Panc1 (cell line): ENCODE data around the gene SRGAP3. TPM values are rescaled to one million over a fixed set of nuclear protein-coding genes. Genes with fewer than 3 reads are reported as not detected.

Experiments used
- ATAC-seq: fragments of 200-7000 bp; cut with Tn5 transposase; 2 replicates; pipeline ENCODE4 v1.9.1; 2020; ENCODE audit warnings: mild to moderate bottlenecking, moderate library complexity
- BruUV-seq: library from RNA; stranded (reverse); fragments of 400-500 nt; replicated peaks from 2 replicates; lab custom pipeline; 2021; lab: Mats Ljungman, UMichigan
- CTCF ChIA-PET: fragments of 300-600 bp; sonication (Branson Sonifier 250); formaldehyde crosslinking; loops from one replicate; lab custom pipeline; 2022; ENCODE audit warnings: antibody characterized with exemption; lab: Charles Lee
- POLR2A ChIA-PET: fragments of 300-600 bp; sonication (Branson Sonifier 250); formaldehyde crosslinking; loops from one replicate; lab custom pipeline; 2022; ENCODE audit warnings: antibody characterized with exemption; lab: Charles Lee
- DNase-seq: peaks from one replicate; pipeline ENCODE4 v3.0.0-alpha.2; 2010; ENCODE audit warnings: low read depth, low spot score
- H3K27ac ChIP-seq: 2 replicates; pipeline ENCODE4 v1.5.1; 2011; ENCODE audit warnings: mild to moderate bottlenecking, low read length, inconsistent platforms
- H3K27me3 ChIP-seq: fragments of 200-500 bp; sonication (Bioruptor generic); 2 replicates; pipeline ENCODE4 v1.6.0; 2014; ENCODE audit warnings: low read length, inconsistent platforms; ENCODE audit not compliant: control insufficient read depth, insufficient read depth
- H3K36me3 ChIP-seq: fragments of 200-500 bp; sonication (Bioruptor generic); 2 replicates; pipeline ENCODE4 v1.5.1; 2014; ENCODE audit warnings: inconsistent platforms, mild to moderate bottlenecking, low read length, moderate library complexity; ENCODE audit not compliant: control insufficient read depth, insufficient read depth
- H3K4me1 ChIP-seq: 2 replicates; pipeline ENCODE4 v1.5.1; 2011; ENCODE audit warnings: inconsistent platforms, mild to moderate bottlenecking, low read length, moderate library complexity; ENCODE audit not compliant: control insufficient read depth, insufficient read depth
- H3K4me3 ChIP-seq, 2 experiments: 2 replicates each; pipeline ENCODE4 v1.5.1; 2011 to 2012; ENCODE audit warnings: low read depth in 2 of 2, low read length in 2 of 2, mild to moderate bottlenecking in 2 of 2, inconsistent platforms in 1 of 2, moderate library complexity in 1 of 2
- H3K9me3 ChIP-seq: fragments of 200-500 bp; sonication (Bioruptor generic); 2 replicates; pipeline ENCODE4 v1.5.1; 2014; ENCODE audit warnings: low read depth, mild to moderate bottlenecking, inconsistent platforms, low read length, moderate library complexity; ENCODE audit not compliant: control insufficient read depth, insufficient read depth
- CTCF ChIP-seq: fragments of 450-650 bp; IDR thresholded peaks from 2 replicates; pipeline ENCODE4 v1.5.1; 2017; ENCODE audit warnings: mild to moderate bottlenecking
- POLR2AphosphoS5 ChIP-seq: IDR thresholded peaks from 2 replicates; pipeline ENCODE4 v1.6.1; 2012; ENCODE audit warnings: mild to moderate bottlenecking, low read depth, low read length, moderate library complexity
- REST ChIP-seq, 2 experiments: IDR thresholded peaks; 2 replicates each; pipeline ENCODE4 v1.6.1; 2011 to 2012; ENCODE audit warnings: low read depth in 2 of 2, control low read depth in 1 of 2, low read length in 1 of 2, mild to moderate bottlenecking in 1 of 2, moderate library complexity in 1 of 2; ENCODE audit not compliant: insufficient read depth in 1 of 2
- SIN3A ChIP-seq: IDR thresholded peaks from 2 replicates; pipeline ENCODE4 v1.6.1; 2012; ENCODE audit warnings: low read depth, mild to moderate bottlenecking, low read length, moderate library complexity, borderline replicate concordance; ENCODE audit not compliant: insufficient read depth
- TCF7L2 ChIP-seq: IDR thresholded peaks from 2 replicates; pipeline ENCODE4 v1.6.1; 2011; ENCODE audit warnings: mild to moderate bottlenecking, low read depth, low read length, inconsistent platforms
- in situ Hi-C: cut with HindIII; loops from 2 replicates; pipeline ENCODE4 v1.10.0; 2016; ENCODE audit warnings: low sequenced_read_pairs, low pct_unique_long_range_greater_than_20kb
- intact Hi-C: fragments of 100-400 bp; cut with micrococcal nuclease; formaldehyde crosslinking; loops from one replicate; pipeline ENCODE4 v1.10.0; 2022; ENCODE audit not compliant: unreplicated experiment
- total RNA-seq: library from RNA; stranded (reverse); gene quantifications from one replicate; pipeline ENCODE4 v1.2.1, GENCODE V29; 2021; ENCODE audit not compliant: unreplicated experiment

Gene SRGAP3
- total RNA-seq, 1 experiment from 2014 or later = 0.82 TPM

DNA sequence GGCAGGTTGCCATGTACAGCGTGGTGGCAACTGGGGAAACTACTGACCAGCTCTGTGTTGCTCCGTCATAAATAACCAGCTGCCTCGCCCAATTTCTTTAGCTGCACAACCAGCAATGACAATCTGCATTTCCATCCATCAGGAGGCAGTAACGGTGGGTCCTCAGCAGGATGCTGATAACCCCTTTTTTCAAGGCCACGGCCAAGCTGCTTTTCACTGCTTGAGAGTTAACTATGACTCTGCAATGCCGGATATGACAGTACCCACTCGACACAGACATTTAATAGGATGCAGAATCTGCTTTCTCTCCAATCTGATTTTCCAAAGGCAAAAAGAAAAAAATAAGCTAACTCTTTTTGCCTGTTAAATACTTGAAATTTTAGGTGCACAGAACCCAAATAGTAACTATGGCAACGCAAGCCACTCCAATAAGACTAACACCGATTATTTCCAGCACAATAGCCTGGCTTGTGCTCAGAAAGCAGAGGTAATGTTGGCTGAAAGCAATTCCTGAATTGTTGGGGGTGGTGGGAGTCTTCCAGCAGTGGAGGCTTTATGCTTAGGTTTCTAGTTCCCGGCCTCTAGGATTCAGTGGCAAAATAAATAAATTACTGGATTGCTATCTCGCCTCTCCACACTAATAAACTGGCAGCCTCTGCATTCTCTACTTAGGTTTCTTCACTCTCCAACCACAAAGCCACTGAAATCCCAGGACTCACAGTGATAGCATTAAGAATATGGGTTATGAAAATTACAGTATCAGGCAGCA, 31.2 kb upstream of the SRGAP3 start:
- Histone ChIP-seq H3K4me1 (no peaks in the 10 kb centered on the region), H3K27ac (no peak overlapping the region), H3K9me3 (no peaks in the 10 kb centered on the region), H3K36me3 (no peaks in the 10 kb centered on the region), H3K4me3 (no peak overlapping the region), H3K27me3 (no peaks in the 10 kb centered on the region)
- ATAC-seq (no peak), DNase-seq (no peak)
- in situ Hi-C loops (no loop called here), intact Hi-C loops (no loop called here)
- CTCF ChIA-PET = no interaction called here
- TF ChIP-seq CTCF (no peak), TCF7L2 (no peak), SIN3A (no peak), POLR2AphosphoS5 (no peak), REST (IDR thresholded peaks at IDR 0.05; ENCODE audit: insufficient read depth in 1 of 2, low read depth in 2 of 2, low read length in 1 of 2) (no peak)
- POLR2A ChIA-PET = no interaction called here
- no TSS peak for BruUV-seq

- Histone ChIP-seq H3K9me3 (no peaks in the 10 kb centered on the region), H3K36me3 (no peaks in the 10 kb centered on the region)
Measured at GRCh38 chr3:9279966-9280365, 30.5 kb upstream of the SRGAP3 start.

More at GRCh38 chr3:9279966-9280365, 30.5 kb upstream of the SRGAP3 start:
- CTCF ChIA-PET = no interaction called here
- DNase-seq = no peak
- no peaks in the 10 kb centered on the region for H3K4me1 ChIP-seq
- BruUV-seq = no TSS peak
- POLR2A ChIA-PET = no interaction called here
- H3K27me3 ChIP-seq = no peaks in the 10 kb centered on the region
- intact Hi-C loops = no loop called here
- no peak for ATAC-seq
- H3K4me3 ChIP-seq = no peak overlapping the region
- no peak for TF ChIP-seq POLR2AphosphoS5
- no peak for TF ChIP-seq CTCF
- TF ChIP-seq TCF7L2 = no peak
- no peak for TF ChIP-seq SIN3A
- no peak for TF ChIP-seq REST (IDR thresholded peaks at IDR 0.05; ENCODE audit: insufficient read depth in 1 of 2, low read depth in 2 of 2, low read length in 1 of 2)
- no peak overlapping the region for H3K27ac ChIP-seq
- in situ Hi-C loops = no loop called here
